ENCODE data around the gene CDH2. TPM values are rescaled to one million over a fixed set of nuclear protein-coding genes. Genes with fewer than 3 reads are reported as not detected.

CDH2 gene
- total RNA-seq, 4 donors from 2014 or later, result 0.20 to 4.4 (median 1.1) TPM; not detected in 1

GRCh38 chr18:28019425-28020108 lies 157.4 kb downstream of the CDH2 start:
- no peaks in the 10 kb centered on the region for H3K9me3 ChIP-seq
- H3K27ac ChIP-seq, result no peak overlapping the region
- H3K27me3 ChIP-seq, result no peaks in the 10 kb centered on the region
- H3K36me3 ChIP-seq, result no peaks in the 10 kb centered on the region
- in situ Hi-C loops (cut with MboI; ENCODE audit: low pct_ligation_motif_present in 1 of 4, low pct_unique_long_range_greater_than_20kb in 1 of 4, low sequenced_read_pairs in 3 of 4) (no loop called here), intact Hi-C loops (cut with DNase I; ENCODE audit: low total_unique reads) (no loop called here)
- no peak for DNase-seq
- no peak overlapping the region for H3K4me3 ChIP-seq
- 69% methylated on average over 3 of the region's 3 CpGs for WGBS, 2 donors (ENCODE audit: low coverage in 1 of 2)
- TF ChIP-seq EP300 (IDR thresholded peaks at IDR 0.05; ENCODE audit: low read depth) (no peak), POLR2AphosphoS5 (IDR thresholded peaks at IDR 0.05) (no peak), POLR2A (IDR thresholded peaks at IDR 0.05) (no peak), CTCF (IDR thresholded peaks at IDR 0.05) (no peak)
- H3K4me1 ChIP-seq, result no peaks in the 10 kb centered on the region

DNA sequence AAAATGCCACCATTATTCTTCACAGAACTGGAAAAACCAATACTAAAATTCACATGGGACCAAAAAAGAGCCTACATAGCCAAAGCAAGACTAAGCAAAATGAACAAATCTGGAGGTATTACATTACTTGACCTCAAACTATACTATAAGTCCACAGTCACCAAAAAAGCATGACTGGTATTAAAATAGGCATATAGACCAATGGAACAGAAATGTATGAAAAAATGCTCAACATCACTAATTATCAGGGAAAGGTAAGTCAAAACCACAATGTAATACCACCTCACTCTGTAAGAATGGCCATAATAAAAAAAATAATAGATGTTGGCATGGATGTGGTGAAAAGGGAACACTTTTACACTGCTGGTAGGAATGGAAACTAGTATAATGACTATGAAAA lies 158.6 kb downstream of the CDH2 start:
- no peaks in the 10 kb centered on the region for H3K4me1 ChIP-seq
- no peak overlapping the region for H3K27ac ChIP-seq
- no peak overlapping the region for H3K4me3 ChIP-seq
- no peaks in the 10 kb centered on the region for H3K9me3 ChIP-seq
- in situ Hi-C loops (cut with MboI; ENCODE audit: low pct_ligation_motif_present in 1 of 4, low pct_unique_long_range_greater_than_20kb in 1 of 4, low sequenced_read_pairs in 3 of 4), result no loop called here
- intact Hi-C loops (cut with DNase I; ENCODE audit: low total_unique reads), result no loop called here
- TF ChIP-seq POLR2A (IDR thresholded peaks at IDR 0.05), result no peak
- no peak for TF ChIP-seq CTCF (IDR thresholded peaks at IDR 0.05)
- no peak for TF ChIP-seq POLR2AphosphoS5 (IDR thresholded peaks at IDR 0.05)
- TF ChIP-seq EP300 (IDR thresholded peaks at IDR 0.05; ENCODE audit: low read depth), result no peak
- H3K36me3 ChIP-seq, result no peaks in the 10 kb centered on the region
- no peak for DNase-seq
- no peaks in the 10 kb centered on the region for H3K27me3 ChIP-seq

- Histone ChIP-seq H3K27me3 (no peaks in the 10 kb centered on the region), H3K36me3 (no peaks in the 10 kb centered on the region), H3K27ac (no peak overlapping the region), H3K9me3 (no peaks in the 10 kb centered on the region), H3K4me3 (no peak overlapping the region), H3K4me1 (no peaks in the 10 kb centered on the region)
- no peak for DNase-seq
- intact Hi-C loops (cut with DNase I; ENCODE audit: low total_unique reads), result no loop called here
- in situ Hi-C loops (cut with MboI; ENCODE audit: low pct_ligation_motif_present in 1 of 4, low pct_unique_long_range_greater_than_20kb in 1 of 4, low sequenced_read_pairs in 3 of 4), result no loop called here
- WGBS, 2 donors (ENCODE audit: low coverage in 1 of 2), result 52 to 60% methylated on average over 3 of the region's 3 CpGs
- no peak for TF ChIP-seq POLR2AphosphoS5 (IDR thresholded peaks at IDR 0.05)
- no peak for TF ChIP-seq CTCF (IDR thresholded peaks at IDR 0.05)
- TF ChIP-seq EP300 (IDR thresholded peaks at IDR 0.05; ENCODE audit: low read depth), result no peak
- no peak for TF ChIP-seq POLR2A (IDR thresholded peaks at IDR 0.05)
Observed at GRCh38 chr18:28015671-28016070, 161.3 kb downstream of the CDH2 start.

DNA sequence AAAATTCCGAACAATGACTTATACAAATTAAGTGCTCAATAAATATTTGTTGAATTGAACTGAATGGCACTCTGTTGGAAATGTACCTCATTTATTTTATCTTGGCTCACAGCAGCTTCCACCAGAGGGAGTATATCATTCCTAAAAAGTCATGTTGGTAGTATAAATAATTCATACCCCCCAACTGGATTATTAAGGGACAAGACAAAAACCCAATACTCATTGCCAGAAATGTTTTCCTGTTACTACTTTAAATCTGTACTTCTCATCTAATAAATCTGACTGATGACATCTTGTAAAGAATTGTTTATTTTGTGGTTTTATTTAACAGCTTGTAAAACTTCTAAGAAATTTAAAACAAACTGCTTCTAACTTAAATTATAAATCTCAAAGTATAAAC lies 163.9 kb downstream of the CDH2 start:
- Histone ChIP-seq H3K9me3 (no peaks in the 10 kb centered on the region), H3K36me3 (no peaks in the 10 kb centered on the region), H3K27me3 (no peaks in the 10 kb centered on the region), H3K27ac (no peak overlapping the region), H3K4me3 (no peak overlapping the region), H3K4me1 (no peaks in the 10 kb centered on the region)
- WGBS, 2 donors (ENCODE audit: low coverage in 1 of 2), result 56 to 63% methylated on average over 1 of the region's 1 CpG
- in situ Hi-C loops (cut with MboI; ENCODE audit: low pct_ligation_motif_present in 1 of 4, low pct_unique_long_range_greater_than_20kb in 1 of 4, low sequenced_read_pairs in 3 of 4) (no loop called here), intact Hi-C loops (cut with DNase I; ENCODE audit: low total_unique reads) (no loop called here)
- TF ChIP-seq CTCF (IDR thresholded peaks at IDR 0.05) (no peak), POLR2AphosphoS5 (IDR thresholded peaks at IDR 0.05) (no peak), EP300 (IDR thresholded peaks at IDR 0.05; ENCODE audit: low read depth) (no peak), POLR2A (IDR thresholded peaks at IDR 0.05) (no peak)
- DNase-seq, result no peak

Data from transverse colon (tissue), 4 donors.